ENCODE measurements around the gene KCNJ10.

DNA sequence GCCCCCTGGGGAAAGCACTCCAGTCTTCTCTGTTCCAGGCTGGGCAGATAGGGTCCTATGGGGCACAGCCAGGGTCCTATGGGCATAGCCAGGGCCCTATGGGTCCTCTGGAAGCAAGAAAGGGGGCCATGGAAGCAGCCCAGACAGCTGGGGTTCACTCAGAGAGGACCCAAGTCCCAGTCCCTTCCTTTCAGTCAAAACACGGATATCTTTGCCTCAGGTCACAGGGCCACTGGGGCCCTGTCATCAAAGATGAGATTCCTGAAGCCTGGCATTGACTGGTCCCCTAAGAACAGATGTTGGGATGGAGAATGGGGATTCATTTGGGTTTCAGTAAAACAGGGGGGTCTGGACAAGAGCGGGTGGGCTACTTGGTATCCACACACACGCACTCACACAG, 19.9 kb upstream of the KCNJ10 start:
- TF ChIP-seq, protein P1, sequence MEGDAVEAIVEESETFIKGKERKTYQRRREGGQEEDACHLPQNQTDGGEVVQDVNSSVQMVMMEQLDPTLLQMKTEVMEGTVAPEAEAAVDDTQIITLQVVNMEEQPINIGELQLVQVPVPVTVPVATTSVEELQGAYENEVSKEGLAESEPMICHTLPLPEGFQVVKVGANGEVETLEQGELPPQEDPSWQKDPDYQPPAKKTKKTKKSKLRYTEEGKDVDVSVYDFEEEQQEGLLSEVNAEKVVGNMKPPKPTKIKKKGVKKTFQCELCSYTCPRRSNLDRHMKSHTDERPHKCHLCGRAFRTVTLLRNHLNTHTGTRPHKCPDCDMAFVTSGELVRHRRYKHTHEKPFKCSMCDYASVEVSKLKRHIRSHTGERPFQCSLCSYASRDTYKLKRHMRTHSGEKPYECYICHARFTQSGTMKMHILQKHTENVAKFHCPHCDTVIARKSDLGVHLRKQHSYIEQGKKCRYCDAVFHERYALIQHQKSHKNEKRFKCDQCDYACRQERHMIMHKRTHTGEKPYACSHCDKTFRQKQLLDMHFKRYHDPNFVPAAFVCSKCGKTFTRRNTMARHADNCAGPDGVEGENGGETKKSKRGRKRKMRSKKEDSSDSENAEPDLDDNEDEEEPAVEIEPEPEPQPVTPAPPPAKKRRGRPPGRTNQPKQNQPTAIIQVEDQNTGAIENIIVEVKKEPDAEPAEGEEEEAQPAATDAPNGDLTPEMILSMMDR (IDR thresholded peaks at IDR 0.05): no peak
- TF ChIP-seq POLR2A (IDR thresholded peaks at IDR 0.05) (no peak), POLR2AphosphoS5 (IDR thresholded peaks at IDR 0.05) (no peak)
